Activated naive CD8-positive, alpha-beta T cell treated with anti-CD3 and anti-CD28 coated beads, Interleukin-2, amount 50 U/mL, for 16 hours (primary cell): ENCODE results near the gene VAMP2.

Source experiments
- DNase-seq: peaks from one replicate; pipeline ENCODE4 v3.0.0-alpha.2; 2020; ENCODE audit warnings: low read depth, low spot score

VAMP2 gene

GRCh38 chr17:8155231-8155995, 7.3 kb downstream of the VAMP2 start:
- no peak for DNase-seq

DNA sequence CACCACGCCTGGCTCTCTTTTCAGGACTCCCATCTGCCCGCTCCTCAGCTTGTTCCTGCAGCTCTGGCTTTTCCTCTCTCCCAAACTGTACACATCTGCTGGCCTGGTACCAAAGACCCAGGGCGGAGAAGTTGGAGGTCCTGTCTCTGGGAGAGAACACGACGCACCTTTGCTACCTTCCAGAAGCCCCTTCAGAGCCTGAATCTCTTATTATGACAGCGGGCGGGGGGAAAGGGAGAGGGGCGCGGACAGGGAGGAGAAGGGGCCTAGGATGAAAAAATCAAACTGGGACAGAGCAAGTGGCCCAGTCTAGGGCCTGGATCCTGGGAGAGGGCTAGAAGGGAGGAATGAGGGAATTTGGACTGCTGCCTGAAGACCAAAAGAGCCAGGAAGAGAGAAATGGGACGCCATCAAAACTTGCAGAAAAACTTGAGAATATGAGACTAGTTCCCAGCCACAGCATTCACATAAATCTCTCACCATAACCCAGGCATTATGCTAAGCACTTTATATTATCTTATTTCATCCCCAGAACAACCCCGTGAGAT, 8.1 kb downstream of the VAMP2 start:
- no peak for DNase-seq

- DNase-seq, result peak; percentile 61
Observed at GRCh38 chr17:8153957-8154607, 8.7 kb downstream of the VAMP2 start.

- DNase-seq, result no peak
Observed at GRCh38 chr17:8153525-8153956, 9.2 kb downstream of the VAMP2 start.

DNA sequence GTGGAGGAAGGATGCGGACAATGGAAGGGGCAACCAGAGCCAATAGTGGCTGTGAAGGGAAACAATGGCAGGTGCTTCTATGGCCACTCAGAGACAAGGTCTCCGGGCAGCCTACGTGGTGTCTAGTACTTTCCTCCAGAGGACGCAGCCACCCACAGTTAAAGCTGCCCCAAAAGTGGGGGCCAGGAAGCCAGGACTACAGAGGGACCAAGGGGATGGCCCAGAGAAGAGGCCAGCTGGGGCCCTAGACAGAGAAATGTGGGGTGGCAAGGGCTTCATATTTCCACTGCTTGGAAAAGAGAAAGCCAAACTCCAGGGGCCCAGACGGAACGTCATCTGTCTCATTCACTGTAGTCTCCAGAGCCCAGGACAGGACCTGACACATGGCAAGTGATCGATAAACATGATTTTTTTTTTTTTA, 9.7 kb downstream of the VAMP2 start:
- no peak for DNase-seq

- peak; percentile 64 for DNase-seq
Observed at GRCh38 chr17:8152112-8152775, 10.5 kb downstream of the VAMP2 start, which contains the start of gene PER1. PER1 (minus strand) TSS chr17:8152404; CDS start chr17:8150706, 1,698 bp downstream.

GRCh38 chr17:8151641-8152111, 11.1 kb downstream of the VAMP2 start:
- DNase-seq, result no peak

DNA sequence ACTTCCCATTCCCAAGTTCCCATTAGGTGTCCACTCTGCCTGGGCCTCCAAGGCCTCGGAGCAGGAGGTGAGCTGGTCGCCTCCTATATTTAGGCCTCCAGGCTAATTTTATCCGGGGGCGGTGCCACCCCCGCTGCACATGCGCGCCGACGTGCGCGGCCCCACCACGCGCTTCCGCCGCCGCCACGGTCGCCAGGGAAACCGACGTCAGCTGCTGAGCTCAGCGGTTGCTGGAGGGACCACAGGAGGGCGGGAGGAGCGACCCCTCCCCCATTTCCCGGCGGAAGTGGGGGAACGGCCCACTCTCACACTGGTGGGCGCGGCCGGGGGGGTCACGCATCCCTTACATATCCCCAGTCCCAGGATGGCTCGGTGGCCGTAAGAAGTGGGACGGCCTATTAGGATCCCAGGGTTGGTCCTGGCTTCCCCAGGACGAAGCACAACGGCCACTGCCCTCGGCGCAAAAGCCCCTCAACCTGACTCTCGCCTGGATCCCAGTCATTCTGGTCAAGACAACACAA, 11.6 kb downstream of the VAMP2 start:
- peak; percentile 65 for DNase-seq

DNA sequence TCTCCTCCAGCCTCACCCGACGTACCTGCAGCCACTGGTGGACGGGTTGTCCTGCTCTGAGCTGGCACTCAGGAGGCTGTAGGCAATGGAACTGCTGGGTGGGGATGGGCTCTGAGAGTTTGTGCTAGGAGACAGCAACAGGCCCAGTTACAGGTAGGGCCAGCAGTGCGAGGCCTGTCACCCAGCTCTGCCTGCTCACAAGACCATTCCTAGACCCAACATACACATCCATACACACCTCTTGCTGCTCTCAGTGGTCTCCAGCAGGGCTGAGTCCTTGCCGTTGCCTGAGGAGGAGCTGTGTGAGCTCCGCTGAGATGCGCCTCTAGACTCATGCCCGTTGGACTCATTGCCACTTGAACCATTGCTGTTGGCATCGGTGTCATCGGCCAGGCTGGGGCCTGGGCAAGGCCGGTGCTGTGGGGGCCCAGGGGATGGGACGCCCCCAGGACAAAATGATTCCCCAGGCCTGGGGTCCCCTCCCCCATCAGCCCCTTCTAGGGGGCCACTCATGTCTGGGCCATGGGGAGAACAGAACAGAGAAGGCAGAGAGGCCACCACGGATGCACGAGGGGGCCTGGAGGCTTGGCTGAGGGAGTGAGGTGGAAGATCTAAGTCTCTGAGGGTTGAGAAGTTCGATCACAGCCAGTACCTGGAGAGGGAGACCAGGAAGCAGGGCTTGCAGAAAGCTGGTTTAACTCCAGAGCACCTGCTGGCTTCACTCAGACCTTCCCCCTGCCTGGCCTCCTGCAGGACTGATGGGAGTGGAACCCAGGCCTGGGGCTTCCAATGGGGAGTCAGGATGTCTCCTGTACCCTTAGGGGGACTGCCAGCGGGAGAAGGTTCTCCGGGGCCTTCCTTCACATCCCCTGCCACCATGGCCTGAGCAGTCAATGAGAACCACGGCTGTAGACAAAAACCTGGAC, 12.3 kb downstream of the VAMP2 start:
- no peak for DNase-seq

- DNase-seq, result no peak
Observed at GRCh38 chr17:8149419-8150193, 13.1 kb downstream of the VAMP2 start.

DNA sequence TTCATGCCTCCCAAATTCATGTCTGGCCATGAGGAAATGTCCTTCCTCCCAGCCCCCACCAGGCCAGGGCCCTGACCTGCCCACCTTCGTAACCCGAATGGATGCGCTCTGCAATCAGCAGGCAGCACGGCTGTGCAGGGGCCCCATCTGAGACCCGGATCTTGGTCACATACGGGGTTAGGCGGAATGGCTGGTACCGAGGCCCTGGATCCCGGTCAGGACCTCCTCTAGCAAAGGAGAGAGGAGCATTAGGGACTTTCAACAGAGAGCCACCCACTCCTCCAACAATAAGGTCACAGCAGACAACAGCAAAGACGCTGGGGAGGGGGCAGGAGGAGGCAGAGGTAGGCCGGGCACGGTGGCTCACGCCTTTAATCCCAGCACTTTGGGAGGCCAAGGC, 14.2 kb downstream of the VAMP2 start:
- DNase-seq, result no peak

GRCh38 chr17:8147805-8148404, 14.8 kb downstream of the VAMP2 start:
- DNase-seq, result no peak

DNA sequence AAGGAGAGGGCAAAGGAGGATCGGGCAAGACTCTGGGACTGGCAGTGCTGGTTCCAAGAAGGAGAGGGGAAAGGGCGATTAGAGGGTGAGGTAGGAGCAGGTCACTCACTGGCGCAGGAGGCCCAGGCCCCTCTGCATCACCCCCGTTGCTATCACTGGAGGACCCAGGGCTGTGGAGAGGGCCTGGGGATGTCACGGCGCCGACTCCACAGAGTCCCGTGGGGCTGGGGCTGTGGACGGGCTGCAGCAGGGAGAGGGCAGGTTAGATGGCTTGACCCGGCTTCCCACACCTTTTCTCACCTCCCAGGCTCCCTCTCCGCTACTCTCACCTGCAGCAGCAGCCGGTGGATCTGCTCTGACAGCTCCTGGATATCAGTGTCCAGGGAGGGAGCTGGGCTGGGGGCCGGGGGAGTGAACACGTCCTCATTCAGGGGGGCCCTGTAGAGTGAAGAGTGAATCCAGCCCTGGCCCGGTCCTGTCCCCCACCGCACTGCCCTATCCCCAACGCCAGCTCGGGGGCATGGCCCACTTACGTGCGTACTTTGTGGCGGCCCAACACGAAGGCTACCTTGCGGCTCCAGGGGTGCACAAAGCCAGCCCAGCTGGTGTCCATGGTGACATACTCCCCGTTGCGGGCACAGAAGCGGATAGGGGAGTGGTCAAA, 15.5 kb downstream of the VAMP2 start:
- DNase-seq, result no peak

DNA sequence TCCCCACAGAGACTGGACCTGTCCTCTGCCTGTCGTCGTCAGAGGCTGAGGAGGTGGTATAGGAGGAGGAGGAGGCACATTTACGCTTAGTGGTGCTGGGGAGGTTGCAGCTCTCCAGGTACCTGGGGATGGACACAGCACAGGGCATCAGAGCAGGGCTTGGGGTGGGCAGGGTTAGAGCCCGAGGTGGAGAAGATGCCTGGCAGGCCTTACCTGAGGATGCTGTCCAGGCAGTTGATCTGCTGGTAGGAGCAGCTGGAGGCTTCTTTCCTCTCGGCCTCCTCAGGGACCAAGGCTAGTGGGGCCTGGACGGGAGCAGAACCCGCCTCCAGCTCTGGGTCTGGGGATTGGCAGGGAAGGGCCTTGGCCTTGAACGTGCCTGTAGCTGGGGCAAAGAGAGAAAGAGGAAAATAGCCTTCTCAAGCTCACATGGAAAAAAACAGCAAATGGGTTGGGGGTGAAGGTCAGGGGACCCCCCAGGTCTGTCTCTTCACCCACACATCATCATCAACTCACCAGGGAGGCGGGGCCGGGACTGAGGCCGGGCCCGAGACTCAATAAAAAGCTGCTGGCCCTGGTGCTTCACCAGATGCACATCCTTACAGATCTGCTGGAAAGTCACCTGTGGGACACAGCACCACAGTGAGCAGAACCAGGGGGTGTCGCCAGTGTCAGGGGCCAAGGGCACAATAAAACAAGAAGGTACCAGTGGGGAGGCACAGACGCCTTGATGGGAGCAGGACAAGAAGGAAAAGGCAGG, 16.2 kb downstream of the VAMP2 start:
- no peak for DNase-seq

DNA sequence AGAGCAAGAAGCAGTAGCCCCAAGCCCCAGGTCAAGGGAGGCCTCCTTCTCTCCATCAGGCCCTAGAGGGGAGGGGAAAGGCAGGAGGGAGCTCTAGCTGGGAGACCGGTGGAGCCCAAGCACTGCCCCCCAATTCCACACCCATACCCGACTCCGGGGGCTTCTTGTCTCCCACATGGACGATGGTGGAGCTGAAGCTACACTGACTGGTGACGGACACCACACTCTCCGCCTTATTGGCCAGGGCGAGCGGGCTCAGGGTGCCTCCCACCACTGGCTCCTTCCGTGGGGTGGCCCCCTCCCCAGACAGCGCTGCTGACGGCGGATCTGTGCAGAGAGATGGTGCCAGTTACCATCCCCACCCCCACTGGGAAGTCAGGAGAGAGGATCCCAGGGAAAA, 16.9 kb downstream of the VAMP2 start:
- no peak for DNase-seq

GRCh38 chr17:8144401-8145231, 18.1 kb downstream of the VAMP2 start:
- DNase-seq, result no peak
